IMR-90 (cell line): ENCODE measurements around the gene WDR1. TPM values are rescaled to one million over a fixed set of nuclear protein-coding genes. Genes with fewer than 3 reads are reported as not detected.

ENCODE experiments used
- ATAC-seq: fragments of 200-7000 bp; cut with Tn5 transposase; 2 replicates; pipeline ENCODE4 v1.9.1; 2020; ENCODE audit warnings: low read depth, mild to moderate bottlenecking, moderate library complexity
- BruUV-seq: library from RNA; stranded (reverse); fragments of 400-500 nt; replicated peaks from 2 replicates; lab custom pipeline; 2021; lab: Mats Ljungman, UMichigan
- CTCF ChIA-PET: fragments of 300-600 bp; formaldehyde crosslinking; extraction: SDS; loops from one replicate; lab custom pipeline; 2021; ENCODE audit warnings: antibody characterized with exemption; lab: Yijun Ruan, JAX
- POLR2A ChIA-PET: fragments of 300-600 bp; sonication (Branson Sonifier 250); formaldehyde crosslinking; loops from one replicate; lab custom pipeline; 2022; ENCODE audit warnings: antibody characterized with exemption; ENCODE audit not compliant: unreplicated experiment; lab: Charles Lee
- DNase-seq: peaks from one replicate; pipeline ENCODE4 v3.0.0; 2013
- H2AFZ ChIP-seq: replicated peaks from 2 replicates; pipeline ENCODE3; 2013; ENCODE audit warnings: low read length, mild to moderate bottlenecking; ENCODE audit not compliant: poor library complexity
- H2AK5ac ChIP-seq: 2 replicates; pipeline ENCODE4 v1.6.1; 2013; ENCODE audit warnings: low read depth, low read length, inconsistent platforms
- H2AK9ac ChIP-seq: replicated peaks from 2 replicates; pipeline ENCODE3; 2013; ENCODE audit warnings: mild to moderate bottlenecking, low read depth, low read length, moderate library complexity; ENCODE audit not compliant: poor library complexity
- H2BK120ac ChIP-seq: 2 replicates; pipeline ENCODE4 v1.6.1; 2013; ENCODE audit warnings: low read depth, low read length, inconsistent platforms
- H2BK15ac ChIP-seq: 3 replicates; pipeline ENCODE4 v1.6.1; 2013; ENCODE audit warnings: low read depth, low read length, inconsistent platforms
- H2BK20ac ChIP-seq: 2 replicates; pipeline ENCODE4 v1.6.1; 2013; ENCODE audit warnings: low read depth, mild to moderate bottlenecking, inconsistent platforms, low read length, moderate library complexity
- H2BK5ac ChIP-seq: 2 replicates; pipeline ENCODE4 v1.6.1; 2013; ENCODE audit warnings: mild to moderate bottlenecking, low read depth, low read length, inconsistent platforms; ENCODE audit not compliant: poor library complexity, severe bottlenecking
- H3K14ac ChIP-seq: replicated peaks from 2 replicates; pipeline ENCODE4 v1.6.1; 2013; ENCODE audit warnings: low read depth, low read length, inconsistent platforms
- H3K18ac ChIP-seq: 2 replicates; pipeline ENCODE4 v1.6.1; 2013; ENCODE audit warnings: low read depth, low read length, control low read depth
- H3K23ac ChIP-seq: 2 replicates; pipeline ENCODE4 v1.6.1; 2013; ENCODE audit warnings: low read depth, low read length, inconsistent platforms
- H3K27ac ChIP-seq: 2 replicates; pipeline ENCODE4 v1.5.1; 2013; ENCODE audit warnings: mild to moderate bottlenecking, control low read depth, low read length; ENCODE audit not compliant: insufficient read depth
- H3K27me3 ChIP-seq: 2 replicates; pipeline ENCODE4 v1.6.1; 2013; ENCODE audit warnings: low read length; ENCODE audit not compliant: control insufficient read depth, insufficient read depth
- H3K36me3 ChIP-seq: 2 replicates; pipeline ENCODE4 v1.6.1; 2013; ENCODE audit warnings: low read length, mixed read lengths; ENCODE audit not compliant: control insufficient read depth, insufficient read depth
- H3K4ac ChIP-seq: 2 replicates; pipeline ENCODE4 v1.6.1; 2013; ENCODE audit warnings: low read depth, low read length, inconsistent platforms
- H3K4me1 ChIP-seq: 2 replicates; pipeline ENCODE4 v1.6.1; 2013; ENCODE audit warnings: low read length, mixed read lengths; ENCODE audit not compliant: control insufficient read depth, insufficient read depth
- H3K4me2 ChIP-seq: 2 replicates; pipeline ENCODE4 v1.6.1; 2013; ENCODE audit warnings: low read depth, mild to moderate bottlenecking, control low read depth, low read length, moderate library complexity
- H3K4me3 ChIP-seq: 2 replicates; pipeline ENCODE4 v1.5.1; 2013; ENCODE audit warnings: low read depth, mild to moderate bottlenecking, control low read depth, low read length, moderate library complexity; ENCODE audit not compliant: insufficient read depth
- H3K56ac ChIP-seq: 2 replicates; pipeline ENCODE4 v1.6.1; 2013; ENCODE audit warnings: low read length, inconsistent platforms; ENCODE audit not compliant: insufficient read depth; ENCODE audit errors: extremely low read depth
- H3K79me1 ChIP-seq, 2 experiments: 2 replicates each; pipeline ENCODE4 v1.6.1; 2013; ENCODE audit warnings: low read length in 2 of 2, inconsistent platforms in 1 of 2, low read depth in 1 of 2
- H3K9ac ChIP-seq: 2 replicates; pipeline ENCODE4 v1.6.1; 2013; ENCODE audit warnings: low read depth, low read length, control low read depth
- H3K9me1 ChIP-seq: 2 replicates; pipeline ENCODE4 v1.6.1; 2013; ENCODE audit warnings: low read length, inconsistent platforms; ENCODE audit not compliant: insufficient read depth
- H3K9me3 ChIP-seq: 2 replicates; pipeline ENCODE4 v1.6.1; 2013; ENCODE audit warnings: low read length; ENCODE audit not compliant: control insufficient read depth, insufficient read depth
- H4K20me1 ChIP-seq: 2 replicates; pipeline ENCODE4 v1.6.1; 2013; ENCODE audit warnings: low read length, inconsistent platforms; ENCODE audit not compliant: insufficient read depth
- H4K5ac ChIP-seq: 2 replicates; pipeline ENCODE4 v1.6.1; 2013; ENCODE audit warnings: mild to moderate bottlenecking, low read depth, low read length, control low read depth
- H4K8ac ChIP-seq, 2 experiments: 2 replicates each; pipeline ENCODE4 v1.6.1; 2013; ENCODE audit warnings: low read depth in 2 of 2, low read length in 2 of 2, control low read depth in 1 of 2, inconsistent platforms in 1 of 2
- H4K91ac ChIP-seq: 2 replicates; pipeline ENCODE4 v1.6.1; 2013; ENCODE audit warnings: low read depth, low read length, inconsistent platforms; ENCODE audit not compliant: insufficient read depth
- CTCF ChIP-seq: conservative IDR thresholded peaks from 2 replicates; pipeline ENCODE4 v1.5.1; 2012; ENCODE audit warnings: mild to moderate bottlenecking, low read depth, low read length, improper control_type of control experiment
- MAZ ChIP-seq: IDR thresholded peaks from 2 replicates; pipeline ENCODE4 v1.6.1; 2012; ENCODE audit warnings: low read depth, mild to moderate bottlenecking, low read length, improper control_type of control experiment, moderate library complexity, borderline replicate concordance
- POLR2A ChIP-seq: IDR thresholded peaks from 2 replicates; pipeline ENCODE4 v1.6.1; 2012; ENCODE audit warnings: mild to moderate bottlenecking, low read depth, low read length
- RCOR1 ChIP-seq: IDR thresholded peaks from 2 replicates; pipeline ENCODE4 v1.6.1; 2012; ENCODE audit warnings: mild to moderate bottlenecking, low read length, improper control_type of control experiment; ENCODE audit not compliant: insufficient replicate concordance
- RFX5 ChIP-seq: IDR thresholded peaks from 2 replicates; pipeline ENCODE4 v1.8.0; 2012; ENCODE audit warnings: low read depth, mild to moderate bottlenecking, low read length, moderate library complexity
- USF2 ChIP-seq: fragments of 150-350 bp; IDR thresholded peaks from 2 replicates; pipeline ENCODE4 v1.6.1; 2017; ENCODE audit warnings: mild to moderate bottlenecking, antibody characterized with exemption, low read length, low read depth
- WGBS, 2 experiments: methylation state at CpG; one replicate each; pipeline versions ENCODE4 v1.1.5 to v1.1.7; 2013; ENCODE audit warnings: missing lambda C conversion rate in 2 of 2; ENCODE audit not compliant: insufficient read length in 1 of 2; ENCODE audit errors: extremely low coverage in 2 of 2; 5-methylcytosine and 5-hydroxymethylcytosine counted together
- dilution Hi-C: fragments of 300-500 bp; cut with HindIII; formaldehyde crosslinking; loops from one replicate; pipeline ENCODE4 v1.14.3; 2018; ENCODE audit warnings: low sequenced_read_pairs; ENCODE audit not compliant: unreplicated experiment
- in situ Hi-C: fragments of 300-500 bp; cut with MboI; formaldehyde crosslinking; loops from 3 replicates; pipeline ENCODE4 v1.14.3; 2019; ENCODE audit warnings: low sequenced_read_pairs, inconsistent platforms, mixed read lengths
- intact Hi-C: fragments of 100-400 bp; cut with micrococcal nuclease; formaldehyde crosslinking; loops from 2 replicates; pipeline ENCODE4 v1.10.0; 2022
- polyA plus RNA-seq, 3 experiments: library from polyadenylated mRNA; depleted of rRNA; stranded (reverse); fragments of >200 nt; gene quantifications; 2 replicates each; pipeline ENCODE4 v1.2.3, GENCODE V29; 2012; ENCODE audit warnings: low replicate concordance in 1 of 3
- total RNA-seq: library from RNA; depleted of rRNA; stranded (reverse); fragments of >200 nt; gene quantifications from 2 replicates; pipeline ENCODE4 v1.2.3, GENCODE V29; 2012

The WDR1 gene
- total and polyA plus RNA-seq, 2 of the 4 experiments (the other 2 are of a cell fraction): 725 to 992 TPM

GRCh38 chr4:10119278-10119677 lies 2.7 kb upstream of the WDR1 start:
- no TSS peak for BruUV-seq
- Histone ChIP-seq H3K4me1 (peaks cover 15% of the 10 kb centered on the region), H3K9me3 (no peaks in the 10 kb centered on the region), H3K23ac (no peak overlapping the region), H3K4me2 (no peak overlapping the region), H2BK5ac (no peak overlapping the region), H2AFZ (no peak overlapping the region), H4K5ac (no peak overlapping the region), H3K9ac (no peak overlapping the region), H3K27me3 (no peaks in the 10 kb centered on the region), H3K4ac (no peak overlapping the region), H4K20me1 (peaks cover 18% of the 10 kb centered on the region), H3K14ac (no peak overlapping the region), H2AK9ac (no peak overlapping the region), H4K91ac (no peak overlapping the region), H2BK20ac (no peak overlapping the region), H3K27ac (no peak overlapping the region), H3K36me3 (peaks cover 17% of the 10 kb centered on the region), H3K9me1 (peaks cover 3% of the 10 kb centered on the region; the same call in 1 of the 2 replicates), H3K18ac (no peak overlapping the region), H3K4me3 (no peak overlapping the region), H2BK120ac (no peak overlapping the region), H3K79me1 (peaks cover 0 to 19% of the 10 kb centered on the region in 2 experiments; a peak in 3 of 4 replicates), H3K56ac (no peak overlapping the region), H2AK5ac (no peak overlapping the region), H2BK15ac (no peak overlapping the region), H4K8ac (no peak overlapping the region)
- 0% methylated on average over 1 of the region's 8 CpGs; no CpG with 5 or more reads in 1 of the 2 experiments for WGBS, 2 experiments
- ATAC-seq (no peak), DNase-seq (no peak)
- POLR2A ChIA-PET: interaction anchor here (0.7 to 3.0 kb wide), 2 partner anchors 11 to 26 kb away, joined by 3 to 23 read pairs; no protein-coding TSS in a partner anchor
- TF ChIP-seq RFX5 (no peak), POLR2A (no peak), USF2 (no peak), CTCF (no peak), MAZ (no peak), RCOR1 (no peak)
- intact Hi-C loops (no loop called here), dilution Hi-C loops (no loop called here), in situ Hi-C loops (no loop called here)
- CTCF ChIA-PET: interaction anchor here (0.7 to 1.0 kb wide), 2 partner anchors 13 to 26 kb away, joined by 3 read pairs; no protein-coding TSS in a partner anchor
